Endodermal cell (in vitro differentiated cells): ENCODE data around the gene SH2B3. TPM values are rescaled to one million over a fixed set of nuclear protein-coding genes. Genes with fewer than 3 reads are reported as not detected.
"Not testable (repeated sequence)": the region's sequence is repeated elsewhere in the genome, so short reads cannot be mapped to it uniquely, and the experiment has no call there.

ENCODE experiments used
- DNase-seq: peaks from one replicate; pipeline ENCODE4 v3.0.0-alpha.2; 2017
- H3K27ac ChIP-seq: 2 replicates; pipeline ENCODE4 v1.5.1; 2013; ENCODE audit warnings: mild to moderate bottlenecking, low read depth, low read length, moderate library complexity
- H3K27me3 ChIP-seq: 2 replicates; pipeline ENCODE4 v1.6.1; 2013; ENCODE audit warnings: mild to moderate bottlenecking, low read length, moderate library complexity; ENCODE audit not compliant: insufficient read depth, control insufficient read depth, poor library complexity, severe bottlenecking
- H3K36me3 ChIP-seq: 2 replicates; pipeline ENCODE4 v1.7.0; 2013; ENCODE audit warnings: mild to moderate bottlenecking, low read length, moderate library complexity; ENCODE audit not compliant: control insufficient read depth, insufficient read depth
- H3K4me1 ChIP-seq: one replicate; pipeline ENCODE4 v1.7.0; 2013; ENCODE audit warnings: low read length; ENCODE audit not compliant: control insufficient read depth, insufficient read depth
- H3K4me3 ChIP-seq: 2 replicates; pipeline ENCODE4 v1.5.1; 2013; ENCODE audit warnings: mild to moderate bottlenecking, low read length, moderate library complexity
- H3K9ac ChIP-seq: 2 replicates; pipeline ENCODE4 v1.6.1; 2013; ENCODE audit warnings: mild to moderate bottlenecking, low read length, moderate library complexity; ENCODE audit not compliant: poor library complexity, severe bottlenecking; ENCODE audit errors: extremely low read depth
- H3K9me3 ChIP-seq: 2 replicates; pipeline ENCODE4 v1.6.1; 2013; ENCODE audit warnings: mild to moderate bottlenecking, low read length, moderate library complexity; ENCODE audit not compliant: control insufficient read depth
- H3K27ac Mint-ChIP-seq: 2 replicates; pipeline ENCODE4 v1.8.0; 2020; ENCODE audit warnings: mixed read lengths
- H3K27me3 Mint-ChIP-seq: 2 replicates; pipeline ENCODE4 v1.8.0; 2021; ENCODE audit warnings: mild to moderate bottlenecking, mixed read lengths; ENCODE audit not compliant: insufficient read depth
- H3K36me3 Mint-ChIP-seq: 2 replicates; pipeline ENCODE4 v1.8.0; 2020; ENCODE audit warnings: low read depth, mixed read lengths
- H3K4me1 Mint-ChIP-seq: 2 replicates; pipeline ENCODE4 v1.8.0; 2020; ENCODE audit warnings: mixed read lengths
- H3K4me3 Mint-ChIP-seq: 2 replicates; pipeline ENCODE4 v1.8.0; 2020; ENCODE audit warnings: mild to moderate bottlenecking, moderate library complexity, mixed read lengths
- H3K9me3 Mint-ChIP-seq: 2 replicates; pipeline ENCODE4 v1.8.0; 2020; ENCODE audit warnings: mild to moderate bottlenecking, mixed read lengths
- WGBS, 2 experiments: methylation state at CpG; one replicate each; pipeline versions ENCODE4 v1.1.5 to v1.1.7; 2013; ENCODE audit warnings: missing lambda C conversion rate in 2 of 2, mixed read lengths in 1 of 2; ENCODE audit not compliant: insufficient coverage in 1 of 2, insufficient read length in 1 of 2; 5-methylcytosine and 5-hydroxymethylcytosine counted together
- total RNA-seq, 2 donors: library from RNA; stranded (reverse); fragmentation: NEBNext Ultra II Directional in 1 of 2; extraction: Animal tissue kit (Norgen Biotek cat#: 25700) in 1 of 2; gene quantifications; 2 replicates in 1 of 2; 3 replicates in 1 of 2; pipeline ENCODE4 v1.2.1, GENCODE V29; 2021
- TF ChIP-seq, protein P1 (sequence below): fragments of 200-600 bp; sonication (generic); conservative IDR thresholded peaks from 2 replicates; pipeline ENCODE4 v1.5.0; 2021; ENCODE audit warnings: antibody characterized with exemption, mild to moderate bottlenecking

The SH2B3 gene
- total RNA-seq, 2 donors from 2014 or later = 6.8 to 6.9 TPM

GRCh38 chr12:111368788-111369495 is 36.8 kb upstream of the SH2B3 start, which contains the start of gene PHETA1:
PHETA1 (minus strand) TSS chr12:111369095; CDS start chr12:111363427, 5,668 bp downstream.
- H3K27ac ChIP-seq = peak within 1 kb of the TSS; percentile 72
- Mint-ChIP-seq H3K27me3 (peaks cover 5% of the 10 kb centered on the region), H3K4me3 (peak within 1 kb of the TSS; percentile 73), H3K27ac (no peak within 1 kb of the TSS), H3K36me3 (peaks cover 21% of the 10 kb centered on the region), H3K9me3 (peaks cover 6% of the 10 kb centered on the region), H3K4me1 (peaks cover 7% of the 10 kb centered on the region)
- H3K4me3 ChIP-seq = peak within 1 kb of the TSS; percentile 91
- DNase-seq = peak; percentile 98
- WGBS, 2 experiments = 0 to 1% methylated on average over 22 to 72 of the region's 72 CpGs
- H3K9me3 ChIP-seq = no peaks in the 10 kb centered on the region
- no peaks in the 10 kb centered on the region for H3K27me3 ChIP-seq
- H3K36me3 ChIP-seq = peaks cover 12% of the 10 kb centered on the region
- H3K9ac ChIP-seq = peak within 1 kb of the TSS; percentile 74
- TF ChIP-seq, protein P1, sequence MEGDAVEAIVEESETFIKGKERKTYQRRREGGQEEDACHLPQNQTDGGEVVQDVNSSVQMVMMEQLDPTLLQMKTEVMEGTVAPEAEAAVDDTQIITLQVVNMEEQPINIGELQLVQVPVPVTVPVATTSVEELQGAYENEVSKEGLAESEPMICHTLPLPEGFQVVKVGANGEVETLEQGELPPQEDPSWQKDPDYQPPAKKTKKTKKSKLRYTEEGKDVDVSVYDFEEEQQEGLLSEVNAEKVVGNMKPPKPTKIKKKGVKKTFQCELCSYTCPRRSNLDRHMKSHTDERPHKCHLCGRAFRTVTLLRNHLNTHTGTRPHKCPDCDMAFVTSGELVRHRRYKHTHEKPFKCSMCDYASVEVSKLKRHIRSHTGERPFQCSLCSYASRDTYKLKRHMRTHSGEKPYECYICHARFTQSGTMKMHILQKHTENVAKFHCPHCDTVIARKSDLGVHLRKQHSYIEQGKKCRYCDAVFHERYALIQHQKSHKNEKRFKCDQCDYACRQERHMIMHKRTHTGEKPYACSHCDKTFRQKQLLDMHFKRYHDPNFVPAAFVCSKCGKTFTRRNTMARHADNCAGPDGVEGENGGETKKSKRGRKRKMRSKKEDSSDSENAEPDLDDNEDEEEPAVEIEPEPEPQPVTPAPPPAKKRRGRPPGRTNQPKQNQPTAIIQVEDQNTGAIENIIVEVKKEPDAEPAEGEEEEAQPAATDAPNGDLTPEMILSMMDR = no peak
- H3K4me1 ChIP-seq = no peaks in the 10 kb centered on the region

DNA sequence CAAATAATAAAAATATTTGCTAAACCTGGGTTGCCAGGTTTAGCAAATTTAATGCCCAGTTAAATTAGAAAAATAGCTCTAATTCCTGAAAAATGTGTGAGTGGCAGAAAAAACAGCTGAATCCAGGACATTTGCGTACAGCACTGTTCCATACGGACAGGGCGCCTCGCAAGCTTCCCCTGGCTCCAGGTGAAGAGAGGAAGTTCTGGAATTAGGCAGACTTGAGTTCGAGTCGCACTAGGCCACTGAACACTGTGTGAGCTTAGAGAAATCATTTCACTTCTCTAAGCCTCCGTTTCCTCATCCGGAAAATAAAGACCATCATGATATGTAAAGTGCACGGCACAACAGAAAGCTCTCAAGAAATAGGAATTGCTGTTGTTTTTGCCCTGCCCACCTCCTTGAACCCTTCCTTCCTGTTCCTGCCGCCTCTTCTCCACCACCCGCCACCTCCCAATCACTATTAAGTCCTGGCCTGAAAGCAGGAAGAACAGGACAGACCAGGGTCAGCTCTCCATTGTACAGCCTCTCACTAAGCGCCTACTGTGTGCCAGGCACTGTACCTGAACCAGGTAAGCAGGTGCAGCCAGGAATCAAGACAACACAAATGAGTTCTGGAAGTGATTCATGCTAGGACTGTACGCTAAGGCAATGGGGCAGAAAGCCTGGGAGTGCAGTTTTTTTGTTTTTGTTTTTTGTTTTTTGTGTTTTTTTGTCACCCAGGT is 36.1 kb upstream of the SH2B3 start:
- peaks cover 5% of the 10 kb centered on the region for H3K27me3 Mint-ChIP-seq
- H3K4me1 Mint-ChIP-seq = peaks cover 7% of the 10 kb centered on the region
- TF ChIP-seq, protein P1 = no peak
- H3K9me3 ChIP-seq = no peaks in the 10 kb centered on the region
- no peaks in the 10 kb centered on the region for H3K4me1 ChIP-seq
- 84 to 86% methylated on average over 10 to 13 of the region's 13 CpGs for WGBS, 2 experiments
- no peak overlapping the region for H3K27ac ChIP-seq
- H3K27ac Mint-ChIP-seq = no peak overlapping the region
- peaks cover 20% of the 10 kb centered on the region for H3K36me3 Mint-ChIP-seq
- H3K36me3 ChIP-seq = peaks cover 12% of the 10 kb centered on the region
- H3K27me3 ChIP-seq = no peaks in the 10 kb centered on the region
- peak overlapping the region; percentile 73 for H3K4me3 Mint-ChIP-seq
- peak overlapping the region; percentile 74 for H3K9ac ChIP-seq
- peak overlapping the region; percentile 91 for H3K4me3 ChIP-seq
- DNase-seq = no peak
- peaks cover 12% of the 10 kb centered on the region for H3K9me3 Mint-ChIP-seq

GRCh38 chr12:111373231-111373630 is 32.5 kb upstream of the SH2B3 start:
- not testable (repeated sequence) for H3K4me3 Mint-ChIP-seq, H3K27ac Mint-ChIP-seq, H3K4me1 ChIP-seq, H3K9ac ChIP-seq, H3K27ac ChIP-seq, H3K9me3 ChIP-seq, H3K4me3 ChIP-seq, H3K36me3 Mint-ChIP-seq, H3K4me1 Mint-ChIP-seq, H3K27me3 ChIP-seq, H3K36me3 ChIP-seq, DNase-seq, H3K27me3 Mint-ChIP-seq
- WGBS, 2 experiments = 88% methylated on average over 1 of the region's 1 CpG; no CpG with 5 or more reads in 1 of the 2 experiments
- H3K9me3 Mint-ChIP-seq = peaks cover 27% of the 10 kb centered on the region
